MM.1S (cell line): Measurements from ENCODE around the gene CAMK1.

Source experiments
- CTCF ChIP-seq: fragments of 300-600 bp; sonication (generic); IDR thresholded peaks from 2 replicates; pipeline ENCODE4 v1.5.1; 2016; ENCODE audit warnings: antibody characterized with exemption, low read length, mixed read lengths
- EZH2phosphoT487 ChIP-seq: fragments of 300-600 bp; sonication (generic); IDR thresholded peaks from 2 replicates; pipeline ENCODE4 v1.6.1; 2018; ENCODE audit warnings: antibody characterized with exemption, low read length

DNA sequence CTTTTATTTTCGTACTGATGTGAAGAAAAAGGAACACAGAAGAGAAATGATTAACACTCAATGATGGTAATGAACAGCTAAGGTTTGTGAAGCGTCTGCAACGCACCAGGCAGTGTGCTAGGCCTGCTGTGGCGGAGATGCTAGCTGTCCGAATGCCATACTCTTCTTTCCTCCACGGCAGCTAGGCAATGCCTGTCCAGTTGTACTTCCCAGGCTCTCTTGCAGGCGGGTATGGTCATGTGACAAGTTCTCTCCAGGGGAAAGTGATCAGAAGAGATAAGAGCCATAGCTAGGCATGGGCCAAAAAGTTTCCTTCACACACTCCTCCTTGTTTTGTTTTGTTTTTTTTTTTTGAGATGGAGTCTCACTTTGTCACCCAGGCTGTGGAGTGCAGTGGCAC lies 15.9 kb upstream of the CAMK1 start:
- TF ChIP-seq EZH2phosphoT487: no peak
- no peak for TF ChIP-seq CTCF
